Fibroblast of pulmonary artery (primary cell): ENCODE data around the gene P2RX5.
A peak's percentile ranks its signal among the peaks of the same experiment; 100 is the strongest.

ENCODE experiments used
- DNase-seq: peaks from one replicate; pipeline ENCODE4 v3.0.0-alpha.2; 2010; ENCODE audit warnings: low read depth
- H3K4me3 ChIP-seq: replicated peaks from 2 replicates; pipeline ENCODE4 v1.5.1; 2011; ENCODE audit warnings: low read depth, mild to moderate bottlenecking, control low read depth, low read length, moderate library complexity
- CTCF ChIP-seq: IDR thresholded peaks from 2 replicates; pipeline ENCODE4 v1.5.1; 2011; ENCODE audit warnings: mild to moderate bottlenecking, control low read depth, low read length, inconsistent platforms; ENCODE audit errors: missing control alignments

Gene P2RX5

GRCh38 chr17:3697103-3697476 lies 1.1 kb upstream of the P2RX5 start:
- no peak for DNase-seq
- no peak overlapping the region for H3K4me3 ChIP-seq
- TF ChIP-seq CTCF = no peak

- no peak for DNase-seq
- no peak for TF ChIP-seq CTCF
- peak overlapping the region; percentile 56 for H3K4me3 ChIP-seq
Measured at GRCh38 chr17:3695129-3695722, 729 bp downstream of the P2RX5 start.

GRCh38 chr17:3693829-3694231 lies 2.1 kb downstream of the P2RX5 start:
- no peak for DNase-seq

GRCh38 chr17:3693141-3693540 lies 2.8 kb downstream of the P2RX5 start:
- no peak for DNase-seq
- no peak overlapping the region for H3K4me3 ChIP-seq
- no peak for TF ChIP-seq CTCF

More at GRCh38 chr17:3693829-3694231, 2.1 kb downstream of the P2RX5 start:
- no peak overlapping the region for H3K4me3 ChIP-seq
- no peak for TF ChIP-seq CTCF

- no peak overlapping the region for H3K4me3 ChIP-seq
- TF ChIP-seq CTCF = no peak
- no peak for DNase-seq
Measured at GRCh38 chr17:3692346-3692745, 3.6 kb downstream of the P2RX5 start.

- no peak for TF ChIP-seq CTCF
- H3K4me3 ChIP-seq = no peak overlapping the region
- no peak for DNase-seq
Measured at GRCh38 chr17:3691617-3692067, 4.3 kb downstream of the P2RX5 start.

- TF ChIP-seq CTCF = no peak
- no peak for DNase-seq
- no peak overlapping the region for H3K4me3 ChIP-seq
Measured at GRCh38 chr17:3690094-3690715, 5.8 kb downstream of the P2RX5 start.
